OCI-LY7 (cell line): ENCODE data around the gene GALNT7. TPM values are rescaled to one million over a fixed set of nuclear protein-coding genes. Genes with fewer than 3 reads are reported as not detected.

Experiments
- BruUV-seq: library from RNA; stranded (reverse); fragments of 400-500 nt; replicated peaks from 2 replicates; lab custom pipeline; 2021; lab: Mats Ljungman, UMichigan
- CTCF ChIA-PET: fragments of 300-600 bp; sonication (Branson Sonifier 250); formaldehyde crosslinking; loops from one replicate; lab custom pipeline; 2022; ENCODE audit warnings: antibody characterized with exemption; ENCODE audit not compliant: unreplicated experiment; lab: Charles Lee
- POLR2A ChIA-PET: fragments of 300-600 bp; sonication (Branson Sonifier 250); formaldehyde crosslinking; loops from one replicate; lab custom pipeline; 2022; ENCODE audit warnings: antibody characterized with exemption; lab: Charles Lee
- DNase-seq: peaks from one replicate; pipeline ENCODE4 v3.0.0-alpha.2; 2015; ENCODE audit warnings: low spot score
- H2AFZ ChIP-seq: fragments of 200-600 bp; sonication (generic), shearing (Covaris generic); 2 replicates; pipeline ENCODE4 v1.6.1; 2014; ENCODE audit warnings: mild to moderate bottlenecking, antibody characterized with exemption, low read length, moderate library complexity
- H3K27ac ChIP-seq: fragments of 200-600 bp; sonication (generic); 2 replicates; pipeline ENCODE4 v1.5.1; 2014; ENCODE audit warnings: mixed run types, low read depth, mild to moderate bottlenecking, moderate library complexity, low read length, inconsistent platforms; ENCODE audit not compliant: poor library complexity, severe bottlenecking
- H3K36me3 ChIP-seq: fragments of 200-600 bp; sonication (generic); 2 replicates; pipeline ENCODE4 v1.6.1; 2014; ENCODE audit warnings: mild to moderate bottlenecking, antibody characterized with exemption, low read length, moderate library complexity, mixed read lengths; ENCODE audit not compliant: insufficient read depth
- H3K4me1 ChIP-seq: fragments of 200-600 bp; sonication (generic); 2 replicates; pipeline ENCODE4 v1.5.1; 2014; ENCODE audit warnings: mild to moderate bottlenecking, low read length; ENCODE audit not compliant: insufficient read depth, poor library complexity, severe bottlenecking
- H3K4me2 ChIP-seq: fragments of 200-600 bp; sonication (generic); 2 replicates; pipeline ENCODE4 v1.6.1; 2014; ENCODE audit warnings: mild to moderate bottlenecking, low read length
- H3K4me3 ChIP-seq: fragments of 200-600 bp; sonication (generic); 2 replicates; pipeline ENCODE4 v1.5.1; 2014; ENCODE audit warnings: mild to moderate bottlenecking, low read depth, low read length; ENCODE audit not compliant: poor library complexity, severe bottlenecking
- H3K79me2 ChIP-seq: fragments of 200-600 bp; sonication (generic); 2 replicates; pipeline ENCODE4 v1.6.1; 2016; ENCODE audit warnings: low read depth, mild to moderate bottlenecking, low read length, moderate library complexity, mixed read lengths; ENCODE audit not compliant: insufficient read depth
- H3K9me2 ChIP-seq: fragments of 200-600 bp; sonication (generic); 2 replicates; pipeline ENCODE4 v1.6.1; 2016; ENCODE audit warnings: mild to moderate bottlenecking, low read length, mixed read lengths; ENCODE audit not compliant: insufficient read depth
- H3K9me3 ChIP-seq: fragments of 200-600 bp; sonication (generic); 2 replicates; pipeline ENCODE4 v1.6.1; 2014; ENCODE audit warnings: mild to moderate bottlenecking, mixed run types, low read length, mixed read lengths
- H4K20me1 ChIP-seq: fragments of 200-600 bp; sonication (generic); 2 replicates; pipeline ENCODE4 v1.6.1; 2014; ENCODE audit warnings: mild to moderate bottlenecking, antibody characterized with exemption, low read length, moderate library complexity, mixed read lengths; ENCODE audit not compliant: insufficient read depth
- EZH2phosphoT487 ChIP-seq: fragments of 200-600 bp; sonication (generic); IDR thresholded peaks from 2 replicates; pipeline ENCODE4 v1.6.1; 2018; ENCODE audit warnings: low read depth, borderline replicate concordance, mild to moderate bottlenecking, mixed run types, antibody characterized with exemption, low read length, moderate library complexity, mixed read lengths
- intact Hi-C: fragments of 100-400 bp; cut with micrococcal nuclease; formaldehyde crosslinking; loops from one replicate; pipeline ENCODE4 v1.10.0; 2022; ENCODE audit not compliant: unreplicated experiment
- microRNA-seq: library from miRNA; unstranded; fragments of <30 nt; microRNA quantifications from one replicate; pipeline ENCODE4 v1.2.0, GENCODE V29; 2022; ENCODE audit warnings: borderline replicate concordance
- small RNA-seq: library from RNA; depleted of rRNA; stranded (forward); fragments of <200 nt; gene quantifications from one replicate; pipeline ENCODE3, GENCODE V24; 2014
- total RNA-seq, 2 experiments: library from RNA; depleted of rRNA in 1 of 2; stranded (reverse); fragments of >200 nt in 1 of 2; shearing (Covaris generic) in 1 of 2; gene quantifications; 2 replicates each; pipeline ENCODE4 v1.2.3, GENCODE V29; 2014 to 2022
- TF ChIP-seq, protein P1 (sequence below): fragments of 200-600 bp; sonication (generic); conservative IDR thresholded peaks from 2 replicates; pipeline ENCODE4 v1.5.1; 2014; ENCODE audit warnings: mild to moderate bottlenecking, antibody characterized with exemption, low read length, moderate library complexity, mixed read lengths

Gene GALNT7
- total RNA-seq, 2 experiments from 2014 or later, result 20.3 to 34.4 TPM

DNA sequence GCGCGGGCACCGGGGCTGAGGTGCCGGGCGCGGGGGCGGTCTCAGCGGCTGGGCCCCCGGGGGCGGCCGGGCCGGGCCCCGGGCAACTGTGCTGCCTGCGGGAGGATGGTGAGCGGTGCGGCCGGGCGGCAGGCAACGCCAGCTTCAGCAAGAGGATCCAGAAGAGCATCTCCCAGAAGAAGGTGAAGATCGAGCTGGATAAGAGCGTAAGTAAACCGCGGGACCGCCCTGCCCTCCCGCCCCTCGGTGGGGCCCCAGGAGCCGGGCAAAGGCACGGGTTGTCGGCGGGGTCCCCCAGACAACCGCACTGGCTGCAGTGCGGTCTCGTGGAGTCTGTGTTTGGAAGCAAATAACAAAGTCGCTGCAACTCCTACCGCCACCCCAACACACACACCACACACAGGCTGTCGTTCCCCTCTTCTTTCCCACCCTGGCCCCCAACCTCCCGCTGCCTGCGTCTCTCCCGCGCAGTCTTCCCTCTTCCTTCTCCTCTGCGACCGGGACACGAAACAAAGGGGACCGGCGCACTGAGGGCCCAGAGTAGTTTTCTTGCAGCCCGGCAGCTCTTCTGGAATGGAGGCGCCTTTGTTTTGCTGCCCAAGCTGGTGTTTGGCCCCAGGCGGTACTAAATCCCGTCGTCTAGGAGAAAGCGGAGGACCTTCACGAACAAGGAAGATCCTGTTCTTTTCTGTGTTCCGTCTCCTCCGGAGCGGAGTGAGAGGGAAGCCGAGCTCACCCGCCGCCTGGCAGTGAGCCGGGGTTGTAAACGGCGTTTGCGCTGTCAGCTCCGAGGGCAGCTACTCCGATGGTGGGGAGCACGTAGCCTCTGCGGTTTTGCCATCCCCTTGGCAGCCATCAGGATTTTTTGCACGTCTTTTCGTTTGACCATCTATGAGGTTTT lies 202.9 kb downstream of the GALNT7 start:
- H3K4me1 ChIP-seq, result peaks cover 31% of the 10 kb centered on the region
- peaks cover 6% of the 10 kb centered on the region; the same call in 1 of the 2 replicates for H4K20me1 ChIP-seq
- BruUV-seq, result no TSS peak
- no peaks in the 10 kb centered on the region for H3K9me3 ChIP-seq
- 0 out of 2 replicates have a peak overlapping the region, but pooled peaks have one; percentile 23 for H2AFZ ChIP-seq
- ChIA-PET POLR2A (interaction anchor here (0.6 to 13.3 kb wide), 15 partner anchors 12 to 253 kb away, joined by 3 to 336 read pairs (median 4); partner anchors contain the start of gene HMGB2), CTCF (interaction anchor here (1.1 to 1.3 kb wide), 2 partner anchors 37 to 52 kb away, joined by 4 read pairs; partner anchors contain the start of gene HMGB2)
- intact Hi-C loops, result loop anchor here (10.0 kb wide), 1 partner anchor 913 kb away; the partner anchor contains the start of genes CEP44 and FBXO8
- H3K9me2 ChIP-seq, result no peaks in the 10 kb centered on the region
- H3K36me3 ChIP-seq, result peaks cover 33% of the 10 kb centered on the region
- H3K4me2 ChIP-seq, result peak overlapping the region; percentile 92
- no peak for TF ChIP-seq EZH2phosphoT487
- TF ChIP-seq, protein P1, sequence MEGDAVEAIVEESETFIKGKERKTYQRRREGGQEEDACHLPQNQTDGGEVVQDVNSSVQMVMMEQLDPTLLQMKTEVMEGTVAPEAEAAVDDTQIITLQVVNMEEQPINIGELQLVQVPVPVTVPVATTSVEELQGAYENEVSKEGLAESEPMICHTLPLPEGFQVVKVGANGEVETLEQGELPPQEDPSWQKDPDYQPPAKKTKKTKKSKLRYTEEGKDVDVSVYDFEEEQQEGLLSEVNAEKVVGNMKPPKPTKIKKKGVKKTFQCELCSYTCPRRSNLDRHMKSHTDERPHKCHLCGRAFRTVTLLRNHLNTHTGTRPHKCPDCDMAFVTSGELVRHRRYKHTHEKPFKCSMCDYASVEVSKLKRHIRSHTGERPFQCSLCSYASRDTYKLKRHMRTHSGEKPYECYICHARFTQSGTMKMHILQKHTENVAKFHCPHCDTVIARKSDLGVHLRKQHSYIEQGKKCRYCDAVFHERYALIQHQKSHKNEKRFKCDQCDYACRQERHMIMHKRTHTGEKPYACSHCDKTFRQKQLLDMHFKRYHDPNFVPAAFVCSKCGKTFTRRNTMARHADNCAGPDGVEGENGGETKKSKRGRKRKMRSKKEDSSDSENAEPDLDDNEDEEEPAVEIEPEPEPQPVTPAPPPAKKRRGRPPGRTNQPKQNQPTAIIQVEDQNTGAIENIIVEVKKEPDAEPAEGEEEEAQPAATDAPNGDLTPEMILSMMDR, result no peak
- peak; percentile 73 for DNase-seq
- peaks cover 73% of the 10 kb centered on the region for H3K79me2 ChIP-seq
- H3K27ac ChIP-seq, result peak overlapping the region; percentile 91
- H3K4me3 ChIP-seq, result peak overlapping the region; percentile 83

Small RNA genes lying within 50 kb of the gene (microRNA-seq; reads per million reads assigned to microRNA genes)
- gene MIR548T, result 12.1 reads per million, percentile 17 among the genes with 10 or more reads in this experiment

Small RNA genes lying within 50 kb of the gene (small RNA-seq; reads per million reads assigned to genes)
- gene MIR548T (not detected), gene RN7SL253P (not detected)

Other genes starting within 250 kb of the GALNT7 start
- 697 and 1,101 TPM in 2 replicates for gene HMGB2, start 165.5 kb downstream of the GALNT7 start, total RNA-seq (2014; rRNA removed; shearing (Covaris generic))
- gene HMGB2, start 165.5 kb downstream of the GALNT7 start, total RNA-seq (2022), result 810 and 934 TPM in 2 replicates
- 63.5 and 86.2 TPM in 2 replicates for gene SAP30, start 202.1 kb downstream of the GALNT7 start, total RNA-seq (2014; rRNA removed; shearing (Covaris generic))
- gene SAP30, start 202.1 kb downstream of the GALNT7 start, total RNA-seq (2022), result 49.3 and 56.0 TPM in 2 replicates
- gene SCRG1, start 230.3 kb downstream of the GALNT7 start, total RNA-seq (2014; rRNA removed; shearing (Covaris generic)), result not detected in 2 replicates
- gene SCRG1, start 230.3 kb downstream of the GALNT7 start, total RNA-seq (2022), result not detected in 2 replicates